SK-N-MC (cell line): ENCODE measurements around the gene SERPINB10.

Experiments used
- EZH2 ChIP-seq: fragments of 200-600 bp; sonication (generic); IDR thresholded peaks from one replicate; pipeline ENCODE4 v1.6.1; 2017; ENCODE audit warnings: antibody characterized with exemption
- POLR2AphosphoS5 ChIP-seq: IDR thresholded peaks from 2 replicates; pipeline ENCODE4 v1.6.1; 2012; ENCODE audit warnings: mild to moderate bottlenecking, low read depth, low read length, borderline replicate concordance

GRCh38 chr18:63980027-63980426 lies 72.3 kb downstream of the SERPINB10 start:
- TF ChIP-seq EZH2 = no peak
- TF ChIP-seq POLR2AphosphoS5 = no peak
